ENCODE measurements around the gene N4BP2.

N4BP2 gene

GRCh38 chr4:40193578-40193977 is 136.9 kb downstream of the N4BP2 start:
- DNase-seq: no peak

GRCh38 chr4:40194602-40195161 is 138.0 kb downstream of the N4BP2 start:
- DNase-seq: no peak

GRCh38 chr4:40195182-40196177 is 138.8 kb downstream of the N4BP2 start:
- DNase-seq: no peak

- no peak for DNase-seq
These were observed 139.6 kb downstream of the N4BP2 start for GRCh38 chr4:40196272-40196671.

- DNase-seq: no peak
These were observed 140.2 kb downstream of the N4BP2 start, which contains the start of gene RHOH for GRCh38 chr4:40196724-40197281. RHOH (plus strand) TSS chr4:40197031; CDS start chr4:40243387, 46,356 bp downstream.

GRCh38 chr4:40197879-40198689 is 141.4 kb downstream of the N4BP2 start:
- no peak for DNase-seq

GRCh38 chr4:40199179-40199670 is 142.6 kb downstream of the N4BP2 start:
- DNase-seq: no peak

GRCh38 chr4:40199999-40200874 is 143.6 kb downstream of the N4BP2 start:
- DNase-seq: no peak

- no peak for DNase-seq
These were observed 144.5 kb downstream of the N4BP2 start for GRCh38 chr4:40200875-40201801.

GRCh38 chr4:40201898-40202297 is 145.2 kb downstream of the N4BP2 start:
- DNase-seq: no peak

- no peak for DNase-seq
These were observed 145.8 kb downstream of the N4BP2 start for GRCh38 chr4:40202474-40202873.

- DNase-seq: no peak
These were observed 148.0 kb downstream of the N4BP2 start for GRCh38 chr4:40204507-40205258.

- DNase-seq: no peak
These were observed 148.9 kb downstream of the N4BP2 start for GRCh38 chr4:40205259-40206198.

GRCh38 chr4:40206426-40206825 is 149.8 kb downstream of the N4BP2 start:
- no peak for DNase-seq
